ENCODE data around the gene C1QC. TPM values are rescaled to one million over a fixed set of nuclear protein-coding genes. Genes with fewer than 3 reads are reported as not detected.

The C1QC gene
- total RNA-seq (2014; rRNA removed; shearing (Covaris generic); ENCODE audit: low replicate concordance) = not detected in 2 replicates

- in situ Hi-C loops (cut with HindIII; ENCODE audit: low pct_unique_long_range_greater_than_20kb, low sequenced_read_pairs) = no loop called here
- no peak for DNase-seq (ENCODE audit: low read depth)
Measured at GRCh38 chr1:22643381-22643780, at the start of gene C1QC. Gene C1QC, plus strand, starts transcription at chr1:22643633. Its CDS starts 391 bp downstream, at chr1:22644024.

- in situ Hi-C loops (cut with HindIII; ENCODE audit: low pct_unique_long_range_greater_than_20kb, low sequenced_read_pairs) = no loop called here
- no peak for DNase-seq (ENCODE audit: low read depth)
Measured at GRCh38 chr1:22594396-22594795, 49.0 kb upstream of the C1QC start.

- no peak for DNase-seq (ENCODE audit: low read depth)
- in situ Hi-C loops (cut with HindIII; ENCODE audit: low pct_unique_long_range_greater_than_20kb, low sequenced_read_pairs) = no loop called here
Measured at GRCh38 chr1:22595108-22595507, 48.3 kb upstream of the C1QC start.

- no peak for DNase-seq (ENCODE audit: low read depth)
- in situ Hi-C loops (cut with HindIII; ENCODE audit: low pct_unique_long_range_greater_than_20kb, low sequenced_read_pairs) = no loop called here
Measured at GRCh38 chr1:22597301-22597965, 46.0 kb upstream of the C1QC start.

GRCh38 chr1:22597996-22598395, 45.4 kb upstream of the C1QC start:
- in situ Hi-C loops (cut with HindIII; ENCODE audit: low pct_unique_long_range_greater_than_20kb, low sequenced_read_pairs) = no loop called here
- no peak for DNase-seq (ENCODE audit: low read depth)

GRCh38 chr1:22598736-22599135, 44.7 kb upstream of the C1QC start:
- no peak for DNase-seq (ENCODE audit: low read depth)
- in situ Hi-C loops (cut with HindIII; ENCODE audit: low pct_unique_long_range_greater_than_20kb, low sequenced_read_pairs) = no loop called here

- in situ Hi-C loops (cut with HindIII; ENCODE audit: low pct_unique_long_range_greater_than_20kb, low sequenced_read_pairs) = no loop called here
- DNase-seq (ENCODE audit: low read depth) = no peak
Measured at GRCh38 chr1:22600071-22600816, 43.2 kb upstream of the C1QC start.

GRCh38 chr1:22600817-22601605, 42.4 kb upstream of the C1QC start:
- no peak for DNase-seq (ENCODE audit: low read depth)
- in situ Hi-C loops (cut with HindIII; ENCODE audit: low pct_unique_long_range_greater_than_20kb, low sequenced_read_pairs) = no loop called here

- in situ Hi-C loops (cut with HindIII; ENCODE audit: low pct_unique_long_range_greater_than_20kb, low sequenced_read_pairs) = no loop called here
- DNase-seq (ENCODE audit: low read depth) = no peak
Measured at GRCh38 chr1:22601610-22602009, 41.8 kb upstream of the C1QC start.

GRCh38 chr1:22602060-22602740, 41.2 kb upstream of the C1QC start:
- in situ Hi-C loops (cut with HindIII; ENCODE audit: low pct_unique_long_range_greater_than_20kb, low sequenced_read_pairs) = no loop called here
- no peak for DNase-seq (ENCODE audit: low read depth)

- in situ Hi-C loops (cut with HindIII; ENCODE audit: low pct_unique_long_range_greater_than_20kb, low sequenced_read_pairs) = no loop called here
- DNase-seq (ENCODE audit: low read depth) = no peak
Measured at GRCh38 chr1:22606161-22606560, 37.3 kb upstream of the C1QC start.

GRCh38 chr1:22607154-22607553, 36.3 kb upstream of the C1QC start:
- in situ Hi-C loops (cut with HindIII; ENCODE audit: low pct_unique_long_range_greater_than_20kb, low sequenced_read_pairs) = no loop called here
- no peak for DNase-seq (ENCODE audit: low read depth)

GRCh38 chr1:22608361-22608760, 35.1 kb upstream of the C1QC start:
- in situ Hi-C loops (cut with HindIII; ENCODE audit: low pct_unique_long_range_greater_than_20kb, low sequenced_read_pairs) = no loop called here
- DNase-seq (ENCODE audit: low read depth) = no peak

- in situ Hi-C loops (cut with HindIII; ENCODE audit: low pct_unique_long_range_greater_than_20kb, low sequenced_read_pairs) = no loop called here
- DNase-seq (ENCODE audit: low read depth) = no peak
Measured at GRCh38 chr1:22609291-22609690, 34.1 kb upstream of the C1QC start.

- DNase-seq (ENCODE audit: low read depth) = peak; percentile 67
- in situ Hi-C loops (cut with HindIII; ENCODE audit: low pct_unique_long_range_greater_than_20kb, low sequenced_read_pairs) = no loop called here
Measured at GRCh38 chr1:22611530-22611947, 31.9 kb upstream of the C1QC start.

- in situ Hi-C loops (cut with HindIII; ENCODE audit: low pct_unique_long_range_greater_than_20kb, low sequenced_read_pairs) = no loop called here
- DNase-seq (ENCODE audit: low read depth) = no peak
Measured at GRCh38 chr1:22612671-22613571, 30.5 kb upstream of the C1QC start.

- in situ Hi-C loops (cut with HindIII; ENCODE audit: low pct_unique_long_range_greater_than_20kb, low sequenced_read_pairs) = no loop called here
- DNase-seq (ENCODE audit: low read depth) = no peak
Measured at GRCh38 chr1:22613572-22613918, 29.9 kb upstream of the C1QC start.

GRCh38 chr1:22613951-22614350, 29.5 kb upstream of the C1QC start:
- in situ Hi-C loops (cut with HindIII; ENCODE audit: low pct_unique_long_range_greater_than_20kb, low sequenced_read_pairs) = no loop called here
- DNase-seq (ENCODE audit: low read depth) = no peak

Data from Caki2 (cell line).